Measurements from ENCODE around the gene ARHGAP22. TPM values are rescaled to one million over a fixed set of nuclear protein-coding genes. Genes with fewer than 3 reads are reported as not detected.
A peak's percentile ranks its signal among the peaks of the same experiment; 100 is the strongest.

The ARHGAP22 gene
- total and polyA plus RNA-seq, 2 experiments from 2014 or later = 3.2 to 7.8 TPM

- no peaks in the 10 kb centered on the region for H3K27me3 ChIP-seq
- TF ChIP-seq CTCF (IDR thresholded peaks at IDR 0.05; ENCODE audit: low read depth, low read length) = no peak
- no peaks in the 10 kb centered on the region for H3K36me3 ChIP-seq
- H3K4me3 ChIP-seq = no peak overlapping the region
- DNase-seq (ENCODE audit: low read depth in 1 of 2, low spot score in 1 of 2) = peak in 1 of 2 donors; percentile 8
- H3K9me3 ChIP-seq (ENCODE audit: low read depth) = no peaks in the 10 kb centered on the region
- no peak overlapping the region for H3K27ac ChIP-seq
- peaks cover 14% of the 10 kb centered on the region for H3K4me1 ChIP-seq (ENCODE audit: low read depth)
Observed at GRCh38 chr10:48508791-48509772, 95.8 kb downstream of the ARHGAP22 start.

GRCh38 chr10:48507933-48508790 lies 96.7 kb downstream of the ARHGAP22 start:
- H3K36me3 ChIP-seq = no peaks in the 10 kb centered on the region
- no peak for TF ChIP-seq CTCF (IDR thresholded peaks at IDR 0.05; ENCODE audit: low read depth, low read length)
- H3K27ac ChIP-seq = no peak overlapping the region
- H3K27me3 ChIP-seq = no peaks in the 10 kb centered on the region
- H3K9me3 ChIP-seq (ENCODE audit: low read depth) = no peaks in the 10 kb centered on the region
- no peak overlapping the region for H3K4me3 ChIP-seq
- DNase-seq (ENCODE audit: low read depth in 1 of 2, low spot score in 1 of 2) = peak in 1 of 2 donors; percentile 10
- H3K4me1 ChIP-seq (ENCODE audit: low read depth) = peaks cover 14% of the 10 kb centered on the region

GRCh38 chr10:48507494-48507893 lies 97.4 kb downstream of the ARHGAP22 start:
- Histone ChIP-seq H3K9me3 (ENCODE audit: low read depth) (no peaks in the 10 kb centered on the region), H3K27ac (no peak overlapping the region), H3K36me3 (no peaks in the 10 kb centered on the region), H3K27me3 (no peaks in the 10 kb centered on the region), H3K4me3 (no peak overlapping the region), H3K4me1 (ENCODE audit: low read depth) (peaks cover 14% of the 10 kb centered on the region)
- TF ChIP-seq CTCF (IDR thresholded peaks at IDR 0.05; ENCODE audit: low read depth, low read length) = no peak
- no peak for DNase-seq (ENCODE audit: low read depth in 1 of 2, low spot score in 1 of 2)

- no peaks in the 10 kb centered on the region for H3K9me3 ChIP-seq (ENCODE audit: low read depth)
- H3K27ac ChIP-seq = no peak overlapping the region
- TF ChIP-seq CTCF (IDR thresholded peaks at IDR 0.05; ENCODE audit: low read depth, low read length) = peak; percentile 41
- H3K4me3 ChIP-seq = no peak overlapping the region
- H3K4me1 ChIP-seq (ENCODE audit: low read depth) = peaks cover 14% of the 10 kb centered on the region
- H3K36me3 ChIP-seq = no peaks in the 10 kb centered on the region
- no peaks in the 10 kb centered on the region for H3K27me3 ChIP-seq
- peak in 1 of 2 donors; percentile 67 for DNase-seq (ENCODE audit: low read depth in 1 of 2, low spot score in 1 of 2)
Observed at GRCh38 chr10:48506147-48506917, 98.5 kb downstream of the ARHGAP22 start.
